ENCODE data around the gene LRMDA. TPM values are rescaled to one million over a fixed set of nuclear protein-coding genes. Genes with fewer than 3 reads are reported as not detected.

Gene LRMDA
- polyA plus RNA-seq, 3 donors, result 39.8 to 59.6 (median 56.4) TPM

DNA sequence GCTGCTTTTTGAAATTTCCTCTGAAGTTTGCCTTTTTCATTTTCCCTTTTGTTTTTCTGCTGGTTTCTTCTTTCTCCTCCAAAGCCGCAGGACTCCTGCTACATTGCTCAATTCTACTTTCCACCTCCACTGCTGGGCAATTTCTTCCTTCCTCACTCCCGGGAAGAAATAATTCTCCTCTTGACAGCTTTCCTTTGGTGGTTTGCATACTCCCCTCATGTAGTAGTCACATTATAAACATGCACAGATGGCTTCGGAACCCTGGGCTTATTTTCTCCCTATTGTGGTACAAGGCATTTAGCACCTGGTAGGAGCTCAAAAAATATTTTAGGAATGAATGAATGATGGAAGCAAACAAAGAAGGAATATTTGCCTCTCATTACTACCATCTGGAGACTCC, 977.2 kb downstream of the LRMDA start:
- H3K36me3 Mint-ChIP-seq, result peaks cover 5 to 9% of the 10 kb centered on the region in 2 donors
- H3K27me3 ChIP-seq (ENCODE audit: control insufficient read depth in 2 of 2, insufficient read depth in 2 of 2, low read length in 2 of 2), result no peaks in the 10 kb centered on the region
- no peaks in the 10 kb centered on the region for H3K36me3 ChIP-seq (replicated peaks in 1 of 2; ENCODE audit: control insufficient read depth in 1 of 2, insufficient read depth in 2 of 2, low read length in 2 of 2)
- no peak overlapping the region for H3K27ac Mint-ChIP-seq
- peaks cover 7 to 15% (median 10%) of the 10 kb centered on the region in 7 donors for H3K9me3 Mint-ChIP-seq
- no peaks in the 10 kb centered on the region for H4K20me1 ChIP-seq (ENCODE audit: insufficient read depth, low read length)
- H3K4me1 ChIP-seq (ENCODE audit: control insufficient read depth in 1 of 2, insufficient read depth in 2 of 2, low read length in 2 of 2), result peaks cover 28 to 32% of the 10 kb centered on the region in 2 donors
- intact Hi-C loops (cut with micrococcal nuclease), result no loop called here
- TF ChIP-seq, protein P1, sequence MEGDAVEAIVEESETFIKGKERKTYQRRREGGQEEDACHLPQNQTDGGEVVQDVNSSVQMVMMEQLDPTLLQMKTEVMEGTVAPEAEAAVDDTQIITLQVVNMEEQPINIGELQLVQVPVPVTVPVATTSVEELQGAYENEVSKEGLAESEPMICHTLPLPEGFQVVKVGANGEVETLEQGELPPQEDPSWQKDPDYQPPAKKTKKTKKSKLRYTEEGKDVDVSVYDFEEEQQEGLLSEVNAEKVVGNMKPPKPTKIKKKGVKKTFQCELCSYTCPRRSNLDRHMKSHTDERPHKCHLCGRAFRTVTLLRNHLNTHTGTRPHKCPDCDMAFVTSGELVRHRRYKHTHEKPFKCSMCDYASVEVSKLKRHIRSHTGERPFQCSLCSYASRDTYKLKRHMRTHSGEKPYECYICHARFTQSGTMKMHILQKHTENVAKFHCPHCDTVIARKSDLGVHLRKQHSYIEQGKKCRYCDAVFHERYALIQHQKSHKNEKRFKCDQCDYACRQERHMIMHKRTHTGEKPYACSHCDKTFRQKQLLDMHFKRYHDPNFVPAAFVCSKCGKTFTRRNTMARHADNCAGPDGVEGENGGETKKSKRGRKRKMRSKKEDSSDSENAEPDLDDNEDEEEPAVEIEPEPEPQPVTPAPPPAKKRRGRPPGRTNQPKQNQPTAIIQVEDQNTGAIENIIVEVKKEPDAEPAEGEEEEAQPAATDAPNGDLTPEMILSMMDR (IDR thresholded peaks at IDR 0.05), result no peak
- H3K4me2 ChIP-seq (replicated peaks; ENCODE audit: extremely low read depth, low read length, poor library complexity, severe bottlenecking), result no peak overlapping the region
- H3K9ac ChIP-seq (ENCODE audit: insufficient read depth, low read length, poor library complexity, severe bottlenecking), result no peak overlapping the region
- no peak overlapping the region for H3K4me3 ChIP-seq (replicated peaks in 1 of 3; ENCODE audit: low read depth in 2 of 3, low read length in 3 of 3)
- no peak for DNase-seq
- no peaks in the 10 kb centered on the region for H3K79me2 ChIP-seq (ENCODE audit: insufficient read depth, low read length)
- 0% methylated on average over 1 of the region's 3 CpGs for WGBS (ENCODE audit: insufficient coverage)
- H3K9me3 ChIP-seq (replicated peaks in 1 of 2; ENCODE audit: control insufficient read depth in 1 of 2, insufficient read depth in 1 of 2, low read length in 2 of 2), result peaks cover 0 to 3% of the 10 kb centered on the region in 2 donors
- no peak overlapping the region for H3K27ac ChIP-seq (ENCODE audit: low read depth in 1 of 2, low read length in 2 of 2)
- no peak overlapping the region for H3K4me3 Mint-ChIP-seq
- H2AFZ ChIP-seq (ENCODE audit: insufficient read depth, low read depth, low read length, poor library complexity, severe bottlenecking), result no peak overlapping the region
- peaks cover 0 to 2% (median 0%) of the 10 kb centered on the region in 3 donors for H3K27me3 Mint-ChIP-seq (ENCODE audit: low read depth in 3 of 3)
- H3K4me1 Mint-ChIP-seq, result peaks cover 38% of the 10 kb centered on the region

DNA sequence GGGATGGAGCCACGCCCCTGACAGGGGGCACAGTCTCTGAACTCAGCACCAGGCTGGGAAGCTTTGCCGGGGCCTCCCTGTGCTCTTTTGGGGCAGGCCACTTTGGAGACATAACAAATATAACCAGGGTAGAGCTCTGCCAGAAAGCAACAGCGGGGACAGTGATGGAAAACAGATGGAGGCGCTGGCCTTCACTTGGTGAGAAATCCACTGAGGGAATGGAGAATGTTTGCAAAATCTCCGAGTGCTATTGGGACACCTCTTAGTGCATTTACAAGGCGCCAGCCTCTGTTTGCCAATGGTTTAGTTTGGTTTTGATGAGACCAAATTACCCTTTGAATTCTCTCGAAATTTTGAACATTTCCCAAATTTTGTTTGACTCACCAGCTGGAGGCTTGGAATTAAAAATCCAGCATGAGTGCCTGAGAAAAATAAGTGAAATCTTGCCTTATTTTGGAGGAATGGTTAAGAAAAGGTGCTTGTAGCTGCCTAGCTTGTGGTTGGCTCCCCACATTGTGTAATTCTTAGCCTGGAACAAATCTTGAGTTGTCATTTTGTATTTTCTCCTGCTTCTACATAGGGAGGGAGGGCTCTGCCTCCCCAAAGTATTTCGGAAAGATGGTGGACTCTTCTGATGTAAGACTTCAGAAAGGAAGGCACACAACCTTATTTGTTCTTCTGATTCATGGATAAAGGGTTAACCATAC, 980.5 kb downstream of the LRMDA start:
- Histone ChIP-seq H3K4me2 (replicated peaks; ENCODE audit: extremely low read depth, low read length, poor library complexity, severe bottlenecking) (no peak overlapping the region), H3K9me3 (replicated peaks in 1 of 2; ENCODE audit: control insufficient read depth in 1 of 2, insufficient read depth in 1 of 2, low read length in 2 of 2) (no peaks in the 10 kb centered on the region), H3K27me3 (ENCODE audit: control insufficient read depth in 2 of 2, insufficient read depth in 2 of 2, low read length in 2 of 2) (no peaks in the 10 kb centered on the region), H3K79me2 (ENCODE audit: insufficient read depth, low read length) (no peaks in the 10 kb centered on the region), H3K36me3 (replicated peaks in 1 of 2; ENCODE audit: control insufficient read depth in 1 of 2, insufficient read depth in 2 of 2, low read length in 2 of 2) (no peaks in the 10 kb centered on the region), H3K9ac (ENCODE audit: insufficient read depth, low read length, poor library complexity, severe bottlenecking) (no peak overlapping the region), H3K4me3 (replicated peaks in 1 of 3; ENCODE audit: low read depth in 2 of 3, low read length in 3 of 3) (no peak overlapping the region), H2AFZ (ENCODE audit: insufficient read depth, low read depth, low read length, poor library complexity, severe bottlenecking) (no peak overlapping the region), H4K20me1 (ENCODE audit: insufficient read depth, low read length) (no peaks in the 10 kb centered on the region), H3K27ac (ENCODE audit: low read depth in 1 of 2, low read length in 2 of 2) (no peak overlapping the region), H3K4me1 (ENCODE audit: control insufficient read depth in 1 of 2, insufficient read depth in 2 of 2, low read length in 2 of 2) (peaks cover 0 to 5% of the 10 kb centered on the region in 2 donors)
- H3K4me1 Mint-ChIP-seq, result peaks cover 10% of the 10 kb centered on the region
- TF ChIP-seq, protein P1 (IDR thresholded peaks at IDR 0.05), result no peak
- H3K36me3 Mint-ChIP-seq, result peaks cover 5 to 7% of the 10 kb centered on the region in 2 donors
- no peak overlapping the region for H3K27ac Mint-ChIP-seq
- no peak for DNase-seq
- peaks cover 2 to 11% (median 5%) of the 10 kb centered on the region in 7 donors for H3K9me3 Mint-ChIP-seq
- no peak overlapping the region for H3K4me3 Mint-ChIP-seq
- intact Hi-C loops (cut with micrococcal nuclease), result no loop called here
- H3K27me3 Mint-ChIP-seq (ENCODE audit: low read depth in 3 of 3), result no peaks in the 10 kb centered on the region
- WGBS (ENCODE audit: insufficient coverage), result 100% methylated on average over 4 of the region's 8 CpGs

Data from CD14-positive monocyte (primary cell).